GM20431 (cell line): Measurements from ENCODE around the gene BTBD8.

Experiments used
- in situ Hi-C: fragments of 300-500 bp; cut with MseI, MboI; formaldehyde crosslinking; loops from one replicate; pipeline ENCODE4 v1.15.0; 2020; ENCODE audit warnings: low sequenced_read_pairs; ENCODE audit not compliant: unreplicated experiment

Gene BTBD8

DNA sequence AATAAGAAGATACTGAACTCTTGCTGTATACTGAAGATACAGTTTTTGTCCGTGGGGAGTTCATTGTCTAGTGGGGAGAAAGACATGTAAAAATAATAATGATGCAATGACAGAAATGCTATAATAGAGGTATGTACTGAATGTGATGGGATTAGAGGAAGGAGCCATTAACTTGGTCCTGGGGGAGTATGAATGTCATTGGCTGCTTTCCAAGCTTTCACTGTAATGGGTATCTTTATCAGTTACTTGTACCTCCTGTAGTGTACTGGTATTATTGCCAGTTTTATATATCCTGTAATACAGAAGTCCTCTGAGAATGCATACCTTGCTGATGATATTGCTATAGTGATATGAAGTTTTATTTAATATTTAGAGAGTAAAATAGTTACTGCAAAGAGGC lies 7.4 kb downstream of the BTBD8 start:
- in situ Hi-C loops = no loop called here

DNA sequence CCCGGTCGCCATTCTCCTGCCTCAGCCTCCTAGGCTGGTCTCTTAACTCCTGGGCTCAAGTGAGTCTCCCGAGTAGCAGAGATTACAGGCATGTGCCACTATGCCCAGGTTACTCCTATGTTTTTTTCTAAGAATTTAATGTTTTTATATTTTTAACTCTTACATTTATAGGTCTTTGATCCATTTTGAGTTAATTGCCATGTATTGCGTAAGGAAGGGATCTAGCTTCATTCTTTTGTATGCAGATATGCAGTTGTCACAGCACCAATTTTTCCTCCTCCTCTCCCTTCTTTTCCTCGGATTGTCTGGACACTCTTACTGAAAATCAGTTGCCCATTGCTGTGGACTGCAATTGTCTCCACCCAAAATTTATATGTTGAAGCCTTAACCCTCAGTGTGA lies 11.5 kb downstream of the BTBD8 start:
- in situ Hi-C loops = no loop called here

DNA sequence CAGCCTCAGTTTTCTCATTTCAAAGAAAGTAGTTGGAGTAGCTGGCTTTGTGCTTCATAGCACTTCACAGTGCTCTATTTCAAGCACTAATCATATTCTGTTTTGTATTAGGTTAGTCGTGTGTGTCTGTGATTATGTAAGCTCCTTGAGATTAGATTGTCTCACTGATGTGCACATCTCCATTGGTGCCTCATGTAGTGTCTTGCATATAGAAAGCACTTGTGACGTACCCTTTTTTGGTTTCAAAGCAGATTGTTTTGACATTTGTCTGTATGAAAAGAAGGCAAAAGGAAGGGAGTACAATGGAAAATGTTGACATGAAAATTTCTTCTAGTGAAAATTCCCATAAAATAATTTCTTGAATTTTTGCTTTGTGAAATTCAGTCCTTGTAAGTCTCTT lies 13.9 kb downstream of the BTBD8 start:
- in situ Hi-C loops = no loop called here

DNA sequence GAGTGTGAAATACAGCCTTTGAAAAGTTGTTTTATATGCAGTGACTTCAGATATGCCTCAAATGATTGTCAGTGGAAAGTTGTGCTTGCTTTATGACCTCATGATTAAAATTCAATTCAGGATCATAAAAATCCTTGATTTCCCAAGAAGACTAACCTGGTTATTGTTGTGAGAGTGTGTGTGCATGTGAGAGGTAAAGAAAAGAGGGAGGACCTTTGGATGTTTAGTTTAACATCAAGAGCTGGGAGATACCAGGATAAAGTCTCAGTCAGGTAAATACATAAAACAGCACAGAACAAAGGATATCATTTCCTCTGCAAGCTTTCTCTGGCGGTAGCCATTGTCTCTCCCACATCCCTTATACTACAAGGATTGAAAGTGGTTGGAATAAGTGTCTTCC lies 14.4 kb downstream of the BTBD8 start:
- in situ Hi-C loops = no loop called here

DNA sequence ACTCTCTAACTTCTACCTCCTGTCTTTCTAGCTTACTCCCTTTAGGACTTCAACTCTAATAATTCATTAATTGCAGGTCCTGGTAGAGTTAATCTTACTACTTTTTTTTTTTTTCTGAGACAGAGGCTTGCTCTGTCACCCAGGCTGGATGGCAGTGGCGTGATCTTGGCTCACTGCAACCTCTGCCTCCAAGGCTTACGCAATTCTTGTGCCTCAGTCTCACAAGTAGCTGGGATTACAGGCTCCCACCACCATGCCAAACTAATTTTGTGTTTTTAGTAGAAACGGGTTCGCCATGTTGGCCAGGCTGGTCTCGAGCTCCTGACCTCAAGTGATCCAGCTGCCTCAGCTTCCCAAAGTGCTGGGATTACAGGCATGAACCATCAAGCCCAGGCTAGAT lies 15.7 kb downstream of the BTBD8 start:
- in situ Hi-C loops = no loop called here

DNA sequence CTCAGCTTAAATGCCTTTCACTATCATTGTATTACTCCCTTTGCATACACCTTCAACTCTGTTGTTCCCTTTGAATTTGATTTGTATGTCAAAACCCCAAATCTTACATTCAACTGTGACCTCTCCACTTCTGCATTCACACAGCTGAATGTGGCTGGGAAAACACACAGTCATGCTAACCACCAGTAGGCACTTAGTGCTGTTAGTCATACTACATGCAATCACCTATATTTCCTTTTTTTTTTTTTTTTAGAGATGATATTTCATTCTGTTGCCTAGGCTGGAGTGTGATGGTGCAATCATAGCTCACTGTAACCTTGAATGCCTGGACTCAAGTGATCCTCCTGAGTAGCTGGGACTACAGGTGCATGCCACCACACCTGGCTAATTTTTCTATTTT lies 16.2 kb downstream of the BTBD8 start:
- in situ Hi-C loops = no loop called here

DNA sequence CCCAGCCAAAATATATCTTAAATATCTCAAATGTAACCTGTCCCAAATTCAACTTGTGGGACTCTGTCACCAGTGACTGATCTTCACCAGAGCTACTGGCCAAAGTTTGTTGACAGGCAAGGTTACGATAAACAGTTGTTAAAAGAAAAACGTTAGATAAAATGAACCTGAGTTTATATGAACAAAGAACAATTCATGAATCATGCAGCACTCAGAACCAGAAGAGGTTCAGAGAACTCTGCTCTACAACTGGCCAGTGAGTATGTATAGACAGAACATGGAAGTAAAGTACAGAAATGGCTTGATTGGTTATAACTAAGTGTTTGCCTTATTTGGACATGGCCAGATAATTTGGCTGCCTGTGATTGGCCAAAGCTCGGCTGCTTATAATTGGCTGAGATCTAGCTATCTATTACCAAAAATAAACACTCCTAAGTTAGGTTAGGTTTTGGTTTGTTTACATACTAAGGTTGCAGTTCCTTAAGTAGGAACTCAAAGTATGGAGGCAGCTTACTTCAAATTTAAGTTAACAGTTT lies 25.5 kb downstream of the BTBD8 start:
- in situ Hi-C loops = no loop called here

DNA sequence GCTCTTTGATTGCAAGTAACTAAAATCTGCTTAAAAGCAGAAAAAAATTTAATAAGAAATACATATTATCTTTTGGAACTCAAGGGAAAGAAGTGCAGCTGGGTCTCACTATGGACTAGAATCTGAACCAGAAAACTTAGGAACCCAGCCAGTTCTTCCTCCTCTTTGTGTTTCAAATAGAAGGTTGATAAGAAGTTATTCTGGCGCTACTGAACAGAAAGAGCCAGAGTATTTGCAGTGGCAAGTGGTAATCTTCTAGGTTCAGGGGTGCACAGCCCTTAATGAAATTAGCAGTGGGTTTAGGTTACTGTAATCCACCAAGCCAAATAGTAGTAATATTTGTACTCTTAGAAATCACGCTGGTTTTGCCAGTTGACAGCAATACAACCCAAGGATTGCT lies 28.5 kb downstream of the BTBD8 start:
- in situ Hi-C loops = no loop called here

DNA sequence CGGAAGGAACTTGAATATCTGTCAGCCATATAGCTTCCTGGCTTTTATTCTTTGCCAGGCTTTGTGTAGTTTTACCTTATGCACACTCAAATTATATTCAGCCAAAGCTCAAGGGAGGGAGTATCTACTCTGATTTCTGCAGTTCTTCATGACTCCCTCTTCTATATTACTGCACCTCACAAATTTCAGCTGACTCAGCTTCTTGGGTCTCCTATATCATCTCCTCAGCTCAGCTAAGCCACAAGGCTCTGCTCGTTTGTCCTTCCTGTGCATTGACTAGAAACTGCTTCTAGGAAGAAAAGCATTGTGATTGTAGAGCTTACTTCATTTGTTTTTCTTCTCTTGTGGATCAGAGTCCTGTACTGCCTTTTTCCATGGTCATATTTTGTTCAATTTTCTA lies 37.4 kb downstream of the BTBD8 start:
- in situ Hi-C loops = no loop called here

DNA sequence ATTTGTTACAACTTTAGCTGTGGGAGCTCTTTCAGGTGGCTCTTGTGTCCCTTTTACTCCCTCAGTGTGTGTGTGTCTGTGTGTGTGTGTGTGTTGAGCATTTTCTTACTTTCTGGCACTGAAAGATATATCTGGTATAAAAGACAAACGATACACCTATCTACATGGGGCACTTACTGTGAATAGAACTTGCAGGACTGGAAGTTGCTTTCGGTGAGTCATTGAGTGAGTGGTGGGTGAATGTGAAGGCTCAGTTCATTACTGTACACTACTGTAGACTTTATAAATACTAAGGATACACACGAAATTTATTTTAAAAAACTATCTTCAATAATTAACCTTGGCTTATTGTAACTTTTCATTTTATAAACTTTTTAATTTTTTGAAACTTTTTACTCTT lies 38.7 kb downstream of the BTBD8 start:
- in situ Hi-C loops = no loop called here

DNA sequence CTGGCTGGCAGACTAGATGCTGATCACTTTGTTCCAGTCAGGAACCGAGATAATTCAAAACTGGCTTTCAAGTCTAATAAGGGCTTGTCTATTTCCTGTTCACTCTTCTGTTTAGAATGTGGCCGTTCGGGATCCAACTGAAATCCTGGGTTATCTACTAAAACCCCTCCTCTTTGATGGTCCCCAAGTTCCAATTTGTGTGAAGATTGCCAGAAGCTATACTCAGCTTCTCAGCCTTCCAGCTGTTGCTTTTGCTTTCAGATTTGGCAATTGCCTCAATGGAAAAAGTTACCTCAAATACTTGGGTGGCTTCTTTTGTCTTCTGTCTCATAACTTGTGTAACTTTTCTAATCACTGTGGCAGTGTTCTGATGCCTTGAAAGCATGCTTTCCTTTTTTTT lies 43.7 kb downstream of the BTBD8 start:
- in situ Hi-C loops = no loop called here

DNA sequence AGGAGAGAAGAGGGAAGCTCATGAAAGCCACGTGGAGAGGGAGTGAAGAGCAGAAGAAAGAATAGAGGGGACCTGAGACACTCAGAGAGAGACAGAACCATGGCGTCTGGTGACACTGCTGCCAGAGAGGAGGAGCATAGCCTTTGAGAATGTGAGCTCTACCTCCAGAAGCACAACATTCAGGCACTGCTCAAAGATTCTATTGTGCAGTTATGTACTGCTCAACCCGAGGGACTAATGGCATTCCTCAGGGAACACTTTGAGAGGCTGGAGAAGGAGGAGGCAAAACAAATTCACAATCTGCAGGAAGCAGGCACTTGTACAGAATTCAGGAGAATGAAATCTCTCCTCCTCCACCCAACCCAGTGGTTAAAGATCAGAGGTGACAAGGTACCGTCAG lies 45.1 kb downstream of the BTBD8 start:
- in situ Hi-C loops = no loop called here

DNA sequence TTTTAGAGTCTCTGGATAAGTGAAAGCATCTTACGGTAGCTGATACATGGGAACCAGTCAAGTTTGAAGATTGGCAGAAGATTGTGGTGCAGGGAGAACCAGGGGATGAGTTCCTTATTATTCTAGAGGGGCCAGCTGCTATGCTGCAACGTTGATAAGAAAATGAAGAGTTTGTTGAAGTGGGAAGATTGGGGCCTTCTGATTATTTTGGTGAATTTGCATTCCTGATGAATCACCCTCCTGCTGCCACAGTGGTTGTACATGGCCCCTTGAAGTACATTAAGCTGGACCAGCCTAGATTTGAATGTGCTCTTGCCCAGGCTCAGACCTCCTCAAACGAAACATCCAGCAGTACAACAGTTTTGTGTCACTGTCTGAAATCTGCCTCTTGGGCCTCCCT lies 45.9 kb downstream of the BTBD8 start:
- in situ Hi-C loops = no loop called here

DNA sequence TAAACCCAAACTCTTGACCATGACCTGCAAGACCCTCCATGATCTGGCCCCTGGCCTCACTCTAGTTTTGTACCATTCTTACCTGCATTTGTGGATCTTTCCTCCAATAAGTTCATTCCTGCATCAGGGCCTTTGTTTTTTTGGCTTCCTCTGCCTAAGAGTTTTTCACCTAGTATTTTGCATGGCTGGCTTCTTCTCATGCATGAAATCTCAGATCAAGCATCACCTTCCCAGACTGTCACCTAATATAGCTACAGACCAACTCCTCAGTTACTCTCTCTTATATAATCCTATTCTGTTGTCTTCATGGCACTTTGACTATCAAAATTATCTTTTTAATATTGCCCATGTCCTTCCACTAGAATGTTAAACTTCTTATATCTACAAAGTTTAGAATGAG lies 54.2 kb downstream of the BTBD8 start:
- in situ Hi-C loops = no loop called here

DNA sequence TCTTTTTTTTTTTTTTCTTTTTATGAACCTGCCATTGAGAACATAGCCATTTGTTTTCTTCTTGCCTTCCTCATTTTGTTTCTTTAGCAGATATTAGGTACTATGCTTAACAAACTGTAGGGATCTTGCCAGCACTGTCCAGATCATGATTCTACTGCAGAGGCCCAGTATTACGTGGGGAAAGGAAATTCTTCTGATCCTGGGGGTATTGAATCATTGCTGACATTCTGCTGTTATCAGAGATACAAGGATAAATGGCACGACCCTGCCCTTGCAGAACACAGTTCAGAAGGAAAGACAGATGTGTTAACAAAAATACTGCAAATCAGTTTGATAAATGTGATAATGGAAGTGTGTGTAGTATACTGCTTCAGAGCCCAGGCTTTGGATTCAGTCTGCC lies 56.2 kb downstream of the BTBD8 start:
- in situ Hi-C loops = no loop called here

DNA sequence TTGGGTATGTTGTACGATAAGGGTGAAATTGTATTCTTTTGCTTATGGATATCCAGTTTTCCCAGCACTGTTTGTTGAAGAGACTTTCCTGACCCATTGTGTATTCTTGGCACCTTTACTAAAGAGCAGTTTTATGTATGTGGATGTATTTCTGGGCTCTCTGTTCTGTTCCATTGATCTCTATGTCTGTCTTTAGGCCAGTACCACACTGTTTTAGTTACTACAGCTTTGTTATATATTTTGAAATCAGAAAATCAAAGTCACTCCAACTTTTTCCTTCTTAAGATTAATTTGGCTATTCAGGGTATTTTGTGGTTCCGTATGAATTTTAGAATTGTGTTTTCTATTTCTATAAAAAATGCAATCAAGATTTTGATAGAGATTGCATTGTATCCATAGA lies 74.8 kb downstream of the BTBD8 start:
- in situ Hi-C loops = no loop called here

DNA sequence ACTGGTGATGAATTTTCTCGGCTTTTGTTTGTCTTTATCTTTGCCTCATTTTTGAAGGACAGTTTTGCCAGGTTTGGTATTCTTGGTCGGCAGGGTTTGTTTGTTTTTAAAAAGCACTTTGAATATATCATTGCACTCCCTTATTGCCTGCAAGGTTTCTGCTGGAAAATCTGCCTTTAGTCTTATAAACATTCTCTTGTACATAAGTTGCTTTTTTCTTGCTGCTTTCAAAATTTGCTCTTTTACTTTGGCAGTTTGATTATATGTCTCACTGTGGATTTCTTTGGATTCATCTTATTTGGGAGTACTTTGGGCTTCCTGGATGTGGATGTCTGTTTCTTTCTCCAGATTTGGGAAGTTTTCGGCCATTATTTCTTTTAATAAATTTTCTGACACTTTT lies 79.4 kb downstream of the BTBD8 start:
- in situ Hi-C loops = no loop called here

DNA sequence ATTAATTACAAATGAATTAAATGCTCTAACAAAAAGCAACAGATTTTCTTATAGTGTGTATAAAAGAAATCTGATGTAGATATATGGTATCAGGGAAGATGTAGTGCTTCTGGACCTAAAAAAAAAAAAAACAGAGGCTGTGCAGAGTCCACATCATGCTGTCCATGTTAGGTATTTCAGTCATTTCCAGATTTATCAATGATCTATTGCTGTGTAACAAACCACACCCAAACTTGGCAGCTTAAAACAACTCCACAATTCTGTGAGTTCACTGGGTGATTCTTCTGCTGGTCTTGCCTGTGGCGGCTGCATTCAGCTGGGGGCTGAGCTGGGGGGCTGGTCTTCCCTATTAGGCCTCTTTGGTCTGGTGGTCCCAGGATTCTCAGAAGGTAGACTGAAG lies 85.2 kb downstream of the BTBD8 start:
- in situ Hi-C loops = no loop called here

DNA sequence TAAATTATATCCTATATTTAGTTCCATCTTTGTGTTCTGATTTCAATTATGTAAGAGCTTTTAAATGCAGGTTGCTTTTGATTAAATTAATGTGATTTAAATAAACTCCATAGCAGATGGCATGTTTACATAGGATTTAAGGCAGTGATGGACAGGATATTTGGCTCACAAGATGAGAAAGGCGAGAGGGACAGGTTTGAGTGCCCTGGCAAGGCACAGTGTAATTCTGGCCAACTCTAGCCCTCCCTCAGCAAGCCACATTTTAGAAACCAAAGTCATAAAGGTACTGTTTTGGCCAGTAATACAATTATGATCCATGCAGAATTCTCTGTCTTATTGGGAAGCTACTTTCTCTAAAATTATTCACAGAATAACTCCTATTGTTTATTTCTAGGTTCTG lies 87.0 kb downstream of the BTBD8 start:
- in situ Hi-C loops = no loop called here

DNA sequence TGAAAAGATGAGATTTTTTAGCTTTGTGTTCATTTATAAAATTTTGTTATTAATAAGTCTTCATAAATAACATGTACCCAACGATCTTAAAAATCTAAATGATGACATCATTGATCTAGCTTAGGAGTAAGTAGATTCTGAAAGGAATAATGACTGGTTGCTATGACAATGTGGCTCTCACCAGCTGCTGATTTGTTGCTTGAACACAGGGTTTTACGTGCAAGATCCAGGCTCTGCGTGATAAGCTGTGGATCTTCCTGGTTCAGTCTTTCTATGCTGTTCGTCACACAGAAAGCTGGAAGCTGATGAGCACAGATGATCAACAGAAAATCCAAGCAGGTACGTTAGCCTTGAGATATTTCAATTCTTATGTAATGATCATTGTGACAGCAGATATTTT lies 88.5 kb downstream of the BTBD8 start:
- in situ Hi-C loops = no loop called here

DNA sequence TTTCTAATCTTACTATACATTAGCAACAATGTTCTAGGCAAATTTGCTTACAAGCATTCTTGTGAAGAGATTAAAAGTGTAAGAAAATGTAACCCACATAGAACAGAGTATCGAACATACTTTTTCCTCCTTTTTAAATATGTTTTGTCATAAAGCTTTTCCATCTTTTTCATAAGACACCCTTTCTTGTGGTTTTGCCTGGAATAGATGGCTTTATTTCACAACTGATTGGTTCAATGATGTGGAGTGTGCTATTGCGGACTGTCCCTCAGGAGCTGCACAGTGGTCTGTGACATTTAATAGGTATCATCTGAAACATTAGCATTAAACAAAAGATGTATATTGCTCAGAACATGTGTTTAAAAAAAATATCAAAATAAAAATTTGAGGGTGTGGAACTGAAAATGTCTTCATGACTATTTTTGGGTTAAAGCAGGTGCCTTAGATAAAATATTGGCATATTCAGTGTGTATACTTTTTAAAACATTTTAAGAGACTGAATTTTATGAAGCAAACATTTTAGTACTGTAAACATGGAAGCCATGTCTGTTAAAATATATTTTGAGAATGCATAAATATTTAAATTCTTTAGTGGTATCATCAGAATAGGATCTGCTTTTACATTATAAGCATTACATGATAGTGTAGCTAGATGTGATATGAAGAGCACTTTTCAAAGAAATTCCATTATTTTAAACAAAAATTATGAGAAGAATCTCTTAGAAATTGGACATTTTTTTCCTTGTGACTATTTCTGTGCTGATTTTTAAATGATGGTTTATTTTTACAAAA lies 89.3 kb downstream of the BTBD8 start:
- in situ Hi-C loops = no loop called here

DNA sequence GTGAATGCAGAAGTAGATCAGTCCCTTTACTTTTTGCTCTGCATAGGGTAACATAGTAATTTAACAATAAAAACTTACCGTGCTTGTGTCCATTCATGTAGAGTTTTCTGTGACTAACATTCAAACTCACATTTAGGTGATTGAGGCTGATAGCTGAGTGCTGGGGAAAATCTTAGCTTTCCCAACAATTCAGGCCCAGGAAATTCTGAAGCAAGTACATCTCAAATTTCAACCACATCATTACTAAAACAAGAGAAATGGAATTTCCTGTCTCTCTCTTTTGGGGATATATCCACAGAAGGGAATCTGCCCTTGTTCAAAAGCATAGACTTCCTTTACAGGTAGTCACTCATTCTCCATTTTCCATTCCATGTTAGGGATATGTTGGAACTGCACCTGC lies 104.5 kb downstream of the BTBD8 start:
- in situ Hi-C loops = no loop called here
